HL-60 (cell line): Measurements from ENCODE around the gene ATRIP.
A peak's percentile ranks its signal among the peaks of the same experiment; 100 is the strongest.

Source experiments
- DNase-seq, 2 experiments: peaks; one replicate each; pipeline ENCODE4 v3.0.0-alpha.2; 2010 to 2020; ENCODE audit warnings: low read depth in 1 of 2, low spot score in 1 of 2
- H3K27ac ChIP-seq: fragments of 250-450 bp; sonication (Bioruptor Pico); replicated peaks from 2 replicates; pipeline ENCODE4 v1.5.1; 2020; ENCODE audit warnings: mild to moderate bottlenecking, moderate library complexity
- H3K27me3 ChIP-seq: fragments of 250-450 bp; sonication (Bioruptor Pico); 2 replicates; pipeline ENCODE4 v1.5.1; 2021; ENCODE audit warnings: mild to moderate bottlenecking, moderate library complexity; ENCODE audit not compliant: insufficient read depth, poor library complexity, severe bottlenecking
- H3K4me3 ChIP-seq: replicated peaks from 2 replicates; pipeline ENCODE4 v1.5.1; 2011; ENCODE audit warnings: mild to moderate bottlenecking, control low read depth, low read length; ENCODE audit not compliant: insufficient read depth
- CTCF ChIP-seq: IDR thresholded peaks from one replicate; pipeline ENCODE4 v1.5.1; 2011; ENCODE audit warnings: low read length, control low read depth, inconsistent platforms; ENCODE audit not compliant: insufficient read depth
- GABPA ChIP-seq: IDR thresholded peaks from 2 replicates; pipeline ENCODE4 v1.6.1; 2012; ENCODE audit warnings: low read depth
- POLR2AphosphoS5 ChIP-seq: IDR thresholded peaks from 2 replicates; pipeline ENCODE4 v1.6.1; 2012; ENCODE audit warnings: low read depth
- REST ChIP-seq: IDR thresholded peaks from 2 replicates; pipeline ENCODE4 v1.6.1; 2012; ENCODE audit warnings: low read depth; ENCODE audit not compliant: insufficient replicate concordance
- SPI1 ChIP-seq: IDR thresholded peaks from 2 replicates; pipeline ENCODE4 v1.6.1; 2012; ENCODE audit warnings: low read depth, mild to moderate bottlenecking, borderline replicate concordance

The ATRIP gene

GRCh38 chr3:48436477-48436787 is 10.1 kb upstream of the ATRIP start:
- no peak for DNase-seq
- no peaks in the 10 kb centered on the region for H3K27me3 ChIP-seq
- no peak for TF ChIP-seq REST
- no peak for TF ChIP-seq GABPA
- TF ChIP-seq CTCF, result no peak
- no peak for TF ChIP-seq POLR2AphosphoS5
- TF ChIP-seq SPI1, result no peak
- no peak overlapping the region for H3K27ac ChIP-seq
- no peak overlapping the region for H3K4me3 ChIP-seq

- H3K27ac ChIP-seq, result no peak overlapping the region
- no peak for TF ChIP-seq CTCF
- no peak for TF ChIP-seq GABPA
- no peak for TF ChIP-seq REST
- no peak for TF ChIP-seq POLR2AphosphoS5
- TF ChIP-seq SPI1, result no peak
- no peak overlapping the region for H3K4me3 ChIP-seq
- H3K27me3 ChIP-seq, result no peaks in the 10 kb centered on the region
- DNase-seq, result no peak
Observed at GRCh38 chr3:48436855-48437254, 9.7 kb upstream of the ATRIP start.

GRCh38 chr3:48437812-48438211 is 8.7 kb upstream of the ATRIP start:
- TF ChIP-seq CTCF (no peak), SPI1 (no peak)
- Histone ChIP-seq H3K4me3 (no peak overlapping the region), H3K27me3 (no peaks in the 10 kb centered on the region), H3K27ac (no peak overlapping the region)
- DNase-seq, result no peak

- peak; percentile 94 for TF ChIP-seq GABPA
- peak; percentile 91 for TF ChIP-seq POLR2AphosphoS5
- no peak for TF ChIP-seq CTCF
- TF ChIP-seq SPI1, result no peak; the same call in 1 of the 2 replicates
- TF ChIP-seq REST, result no peak
- H3K4me3 ChIP-seq, result peak within 1 kb of the TSS; percentile 88
- H3K27me3 ChIP-seq, result no peaks in the 10 kb centered on the region
- peak within 1 kb of the TSS; percentile 92 for H3K27ac ChIP-seq
- DNase-seq, result peak; percentile 99
Observed at GRCh38 chr3:48439820-48440589, 6.5 kb upstream of the ATRIP start, which contains the start of the genes CCDC51 and TMA7. Gene CCDC51, minus strand, starts transcription at chr3:48440119. Its CDS starts 4,991 bp downstream, at chr3:48435128. Gene TMA7, plus strand, starts transcription at chr3:48440257. Its CDS starts 40 bp downstream, at chr3:48440297.
